ENCODE data around the gene ABCD2. TPM values are rescaled to one million over a fixed set of nuclear protein-coding genes. Genes with fewer than 3 reads are reported as not detected.

Gene ABCD2
- total RNA-seq, 1 experiment from 2014 or later, result not detected

DNA sequence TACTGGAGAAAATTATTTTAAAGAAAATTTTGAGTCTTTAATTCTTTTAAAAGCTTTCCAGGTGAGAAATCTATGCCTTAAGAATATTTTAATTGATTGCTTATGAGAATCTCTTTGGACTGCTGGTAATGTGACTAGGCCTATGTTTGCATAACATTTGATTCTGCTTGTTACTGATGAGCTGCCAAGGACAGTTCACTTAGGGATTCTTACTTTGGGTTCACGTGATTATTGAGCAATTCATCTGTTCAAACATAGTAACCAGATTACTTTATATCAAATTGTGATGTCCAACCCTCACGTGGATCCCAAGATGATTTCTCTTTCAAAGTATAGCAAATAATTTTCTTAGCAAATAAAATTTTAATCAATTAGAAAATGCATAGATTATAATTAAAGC lies 27.4 kb upstream of the ABCD2 start:
- Histone ChIP-seq H3K4me3 (replicated peaks in 1 of 2; ENCODE audit: low read depth in 1 of 2, low read length in 2 of 2) (no peak overlapping the region), H2AFZ (ENCODE audit: low read depth, low read length, poor library complexity, severe bottlenecking) (no peak overlapping the region), H3K9ac (ENCODE audit: low read length) (no peak overlapping the region), H3K36me3 (ENCODE audit: control insufficient read depth in 1 of 2, insufficient read depth in 2 of 2, low read length in 2 of 2) (no peaks in the 10 kb centered on the region), H4K20me1 (ENCODE audit: insufficient read depth) (no peaks in the 10 kb centered on the region), H3K4me1 (ENCODE audit: control insufficient read depth in 1 of 2, insufficient read depth in 2 of 2, low read length in 2 of 2) (no peaks in the 10 kb centered on the region), H3K9me2 (ENCODE audit: insufficient read depth) (no peaks in the 10 kb centered on the region), H3K79me2 (ENCODE audit: insufficient read depth, low read length) (no peaks in the 10 kb centered on the region), H3K27ac (ENCODE audit: low read depth, low read length) (no peak overlapping the region), H3K9me3 (ENCODE audit: control insufficient read depth in 1 of 2, insufficient read depth in 1 of 2, low read depth in 1 of 2, low read length in 2 of 2) (no peaks in the 10 kb centered on the region), H3K27me3 (ENCODE audit: insufficient read depth, low read length) (no peaks in the 10 kb centered on the region), H3K4me2 (ENCODE audit: low read length) (no peak overlapping the region)
- TF ChIP-seq CBX3 (IDR thresholded peaks at IDR 0.05; ENCODE audit: low read depth) (no peak), SIN3A (IDR thresholded peaks at IDR 0.05; ENCODE audit: low read depth) (no peak), FOSL1 (IDR thresholded peaks at IDR 0.05; ENCODE audit: low read depth) (no peak), SRF (IDR thresholded peaks at IDR 0.05; ENCODE audit: low read depth) (no peak)
- TF ChIP-seq, protein P1, sequence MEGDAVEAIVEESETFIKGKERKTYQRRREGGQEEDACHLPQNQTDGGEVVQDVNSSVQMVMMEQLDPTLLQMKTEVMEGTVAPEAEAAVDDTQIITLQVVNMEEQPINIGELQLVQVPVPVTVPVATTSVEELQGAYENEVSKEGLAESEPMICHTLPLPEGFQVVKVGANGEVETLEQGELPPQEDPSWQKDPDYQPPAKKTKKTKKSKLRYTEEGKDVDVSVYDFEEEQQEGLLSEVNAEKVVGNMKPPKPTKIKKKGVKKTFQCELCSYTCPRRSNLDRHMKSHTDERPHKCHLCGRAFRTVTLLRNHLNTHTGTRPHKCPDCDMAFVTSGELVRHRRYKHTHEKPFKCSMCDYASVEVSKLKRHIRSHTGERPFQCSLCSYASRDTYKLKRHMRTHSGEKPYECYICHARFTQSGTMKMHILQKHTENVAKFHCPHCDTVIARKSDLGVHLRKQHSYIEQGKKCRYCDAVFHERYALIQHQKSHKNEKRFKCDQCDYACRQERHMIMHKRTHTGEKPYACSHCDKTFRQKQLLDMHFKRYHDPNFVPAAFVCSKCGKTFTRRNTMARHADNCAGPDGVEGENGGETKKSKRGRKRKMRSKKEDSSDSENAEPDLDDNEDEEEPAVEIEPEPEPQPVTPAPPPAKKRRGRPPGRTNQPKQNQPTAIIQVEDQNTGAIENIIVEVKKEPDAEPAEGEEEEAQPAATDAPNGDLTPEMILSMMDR (IDR thresholded peaks at IDR 0.05 in 2 of 3, conservative IDR thresholded peaks at IDR 0.05 in 1 of 3; ENCODE audit: borderline replicate concordance in 1 of 3, insufficient read depth in 1 of 3, low read depth in 2 of 3, low read length in 2 of 3), result no peak
- TF ChIP-seq, protein P2, sequence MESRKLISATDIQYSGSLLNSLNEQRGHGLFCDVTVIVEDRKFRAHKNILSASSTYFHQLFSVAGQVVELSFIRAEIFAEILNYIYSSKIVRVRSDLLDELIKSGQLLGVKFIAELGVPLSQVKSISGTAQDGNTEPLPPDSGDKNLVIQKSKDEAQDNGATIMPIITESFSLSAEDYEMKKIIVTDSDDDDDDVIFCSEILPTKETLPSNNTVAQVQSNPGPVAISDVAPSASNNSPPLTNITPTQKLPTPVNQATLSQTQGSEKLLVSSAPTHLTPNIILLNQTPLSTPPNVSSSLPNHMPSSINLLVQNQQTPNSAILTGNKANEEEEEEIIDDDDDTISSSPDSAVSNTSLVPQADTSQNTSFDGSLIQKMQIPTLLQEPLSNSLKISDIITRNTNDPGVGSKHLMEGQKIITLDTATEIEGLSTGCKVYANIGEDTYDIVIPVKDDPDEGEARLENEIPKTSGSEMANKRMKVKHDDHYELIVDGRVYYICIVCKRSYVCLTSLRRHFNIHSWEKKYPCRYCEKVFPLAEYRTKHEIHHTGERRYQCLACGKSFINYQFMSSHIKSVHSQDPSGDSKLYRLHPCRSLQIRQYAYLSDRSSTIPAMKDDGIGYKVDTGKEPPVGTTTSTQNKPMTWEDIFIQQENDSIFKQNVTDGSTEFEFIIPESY (IDR thresholded peaks at IDR 0.05; ENCODE audit: extremely low read depth, insufficient replicate concordance, low read length), result no peak
- ATAC-seq, result no peak
- POLR2A ChIA-PET, result no interaction called here
- BruUV-seq (replicated peaks), result no TSS peak
- CTCF ChIA-PET, result no interaction called here
- DNase-seq (ENCODE audit: low read depth, low spot score), result no peak
- RAD21 ChIA-PET (ENCODE audit: low non-redundant PET in 1 of 2, low total read pairs in 2 of 2, uncharacterized antibody in 2 of 2, unreplicated experiment in 2 of 2), result no interaction called here
- intact Hi-C loops (cut with micrococcal nuclease), result no loop called here
